COLO668 (cell line): ENCODE measurements around the gene CHST10.
"Not testable (repeated sequence)": the region's sequence is repeated elsewhere in the genome, so short reads cannot be mapped to it uniquely, and the experiment has no call there.

Experiments
- DNase-seq: peaks from one replicate; lab custom pipeline; 2025; ENCODE audit not compliant: unreplicated experiment; lab: John Stamatoyannopoulos, UW

The CHST10 gene

GRCh38 chr2:100394111-100394641, 23.3 kb downstream of the CHST10 start:
- DNase-seq = no peak

- DNase-seq = no peak
These were observed 24.1 kb downstream of the CHST10 start for GRCh38 chr2:100393362-100393761.

- no peak for DNase-seq
These were observed 24.8 kb downstream of the CHST10 start for GRCh38 chr2:100392715-100393114.

GRCh38 chr2:100391735-100392515, 25.5 kb downstream of the CHST10 start:
- no peak for DNase-seq

GRCh38 chr2:100390001-100390940, 27.2 kb downstream of the CHST10 start:
- DNase-seq = no peak

GRCh38 chr2:100388703-100389102, 28.8 kb downstream of the CHST10 start:
- DNase-seq = no peak

- no peak for DNase-seq
These were observed 33.5 kb downstream of the CHST10 start for GRCh38 chr2:100383954-100384353.

- DNase-seq = no peak
These were observed 34.2 kb downstream of the CHST10 start for GRCh38 chr2:100383306-100383705.

- peak; percentile 84 for DNase-seq
These were observed 36.2 kb downstream of the CHST10 start for GRCh38 chr2:100381240-100381639.

- no peak for DNase-seq
These were observed 36.8 kb downstream of the CHST10 start for GRCh38 chr2:100380681-100381080.

GRCh38 chr2:100376836-100377235, 40.6 kb downstream of the CHST10 start:
- DNase-seq = peak; percentile 50

- no peak for DNase-seq
These were observed 50.3 kb downstream of the CHST10 start for GRCh38 chr2:100367163-100367562.

GRCh38 chr2:100365434-100365833, 52.0 kb downstream of the CHST10 start:
- peak; percentile 73 for DNase-seq

- DNase-seq = not testable (repeated sequence)
These were observed 55.2 kb downstream of the CHST10 start for GRCh38 chr2:100362269-100362668.

- no peak for DNase-seq
These were observed 57.9 kb downstream of the CHST10 start for GRCh38 chr2:100359576-100359975.

GRCh38 chr2:100358554-100358953, 58.9 kb downstream of the CHST10 start:
- DNase-seq = no peak

- DNase-seq = no peak
These were observed 64.9 kb downstream of the CHST10 start for GRCh38 chr2:100352521-100352920.

GRCh38 chr2:100350661-100351185, 66.7 kb downstream of the CHST10 start:
- no peak for DNase-seq

GRCh38 chr2:100345144-100345543, 72.3 kb downstream of the CHST10 start:
- DNase-seq = not testable (repeated sequence)

GRCh38 chr2:100344433-100344832, 73.0 kb downstream of the CHST10 start:
- DNase-seq = peak; percentile 25

GRCh38 chr2:100342466-100342865, 75.0 kb downstream of the CHST10 start:
- not testable (repeated sequence) for DNase-seq
